SK-MEL-5 (cell line): Measurements from ENCODE around the gene APOO. TPM values are rescaled to one million over a fixed set of nuclear protein-coding genes. Genes with fewer than 3 reads are reported as not detected.

ENCODE experiments used
- DNase-seq: peaks from one replicate; pipeline ENCODE4 v3.0.0-alpha.2; 2016; ENCODE audit warnings: low read depth, low spot score
- in situ Hi-C: cut with HindIII; loops from 2 replicates; pipeline ENCODE4 v1.10.0; 2016; ENCODE audit warnings: low sequenced_read_pairs, high pct_unique_total_duplicates, low pct_unique_long_range_greater_than_20kb
- total RNA-seq: library from RNA; depleted of rRNA; stranded (reverse); fragments of >200 nt; shearing (Covaris generic); gene quantifications from 2 replicates; pipeline ENCODE4 v1.2.3, GENCODE V29; 2014

The APOO gene
- total RNA-seq, 1 experiment from 2014 or later = 38.6 TPM

DNA sequence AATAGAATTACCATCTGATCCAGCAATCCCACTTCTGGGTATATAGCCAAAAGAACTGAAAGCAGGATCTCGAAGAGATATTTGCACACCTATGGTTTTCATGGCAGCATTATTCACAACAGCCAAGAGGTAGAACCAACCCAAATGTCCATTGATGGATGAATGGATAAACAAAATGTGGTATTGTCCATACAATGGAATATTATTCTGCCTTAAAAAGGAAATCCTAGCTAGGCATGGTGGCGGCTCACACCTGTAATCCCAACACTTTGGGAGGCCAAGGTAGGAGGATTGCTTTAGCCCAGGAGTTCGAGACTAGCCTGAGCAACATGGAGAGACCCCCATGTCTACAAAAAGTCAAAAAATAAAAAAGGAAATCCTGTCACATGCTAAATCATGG lies 97.5 kb downstream of the APOO start:
- no peak for DNase-seq
- in situ Hi-C loops = no loop called here

DNA sequence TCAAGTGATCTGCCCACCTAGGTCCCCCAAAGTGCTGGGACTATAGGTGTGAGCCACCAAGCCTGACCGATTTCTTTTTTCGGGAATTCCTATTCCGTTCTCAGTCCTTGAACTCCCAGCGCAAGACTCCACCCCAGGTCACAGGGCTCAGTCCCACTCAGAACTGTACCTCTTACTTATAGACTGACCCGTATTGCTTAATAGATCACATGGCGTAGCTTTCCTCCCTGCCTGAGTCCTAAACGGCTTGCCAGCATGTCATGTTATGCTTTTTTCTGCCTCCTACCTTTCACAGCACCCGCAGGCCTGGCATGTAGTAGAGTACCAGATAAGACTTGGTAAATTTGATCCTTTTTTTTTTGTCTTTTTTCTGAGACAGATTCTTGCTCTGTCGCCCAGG lies 102.3 kb downstream of the APOO start:
- no peak for DNase-seq
- in situ Hi-C loops = no loop called here

GRCh38 chrX:23804578-23804977 lies 103.2 kb downstream of the APOO start:
- DNase-seq = no peak
- in situ Hi-C loops = no loop called here

- peak; percentile 85 for DNase-seq
- in situ Hi-C loops = no loop called here
Observed at GRCh38 chrX:23803931-23804381, 103.8 kb downstream of the APOO start.

- in situ Hi-C loops = no loop called here
- no peak for DNase-seq
Observed at GRCh38 chrX:23802431-23802830, 105.3 kb downstream of the APOO start.

DNA sequence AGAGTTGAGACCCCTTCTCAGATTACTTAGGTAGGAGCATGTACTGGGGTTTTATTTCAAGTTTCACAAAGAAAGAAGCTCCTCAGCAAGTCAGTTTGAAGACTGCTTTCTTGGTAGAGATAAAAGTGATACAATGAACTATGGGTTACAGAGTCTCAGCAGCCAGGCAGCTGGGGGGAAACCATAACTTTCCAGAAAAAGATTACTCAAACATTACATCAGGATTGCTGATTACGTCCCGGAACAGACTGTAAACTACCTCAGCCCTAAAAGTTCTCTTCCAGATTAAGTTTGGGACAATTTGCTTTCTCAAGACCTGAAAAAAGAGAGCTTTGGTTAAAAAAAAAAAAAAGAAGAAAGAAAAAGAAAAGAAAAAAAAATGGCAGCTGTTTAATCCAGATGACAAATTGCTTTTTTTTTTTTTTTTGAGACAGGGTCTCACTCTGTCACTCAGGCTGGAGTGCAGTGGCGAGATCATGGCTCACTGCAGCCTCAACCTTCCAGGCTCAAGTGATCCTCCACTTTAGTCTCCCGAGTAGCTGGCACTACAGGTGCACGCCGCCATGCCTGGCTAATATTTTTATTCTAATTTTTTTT lies 108.2 kb downstream of the APOO start:
- in situ Hi-C loops = no loop called here
- DNase-seq = no peak

DNA sequence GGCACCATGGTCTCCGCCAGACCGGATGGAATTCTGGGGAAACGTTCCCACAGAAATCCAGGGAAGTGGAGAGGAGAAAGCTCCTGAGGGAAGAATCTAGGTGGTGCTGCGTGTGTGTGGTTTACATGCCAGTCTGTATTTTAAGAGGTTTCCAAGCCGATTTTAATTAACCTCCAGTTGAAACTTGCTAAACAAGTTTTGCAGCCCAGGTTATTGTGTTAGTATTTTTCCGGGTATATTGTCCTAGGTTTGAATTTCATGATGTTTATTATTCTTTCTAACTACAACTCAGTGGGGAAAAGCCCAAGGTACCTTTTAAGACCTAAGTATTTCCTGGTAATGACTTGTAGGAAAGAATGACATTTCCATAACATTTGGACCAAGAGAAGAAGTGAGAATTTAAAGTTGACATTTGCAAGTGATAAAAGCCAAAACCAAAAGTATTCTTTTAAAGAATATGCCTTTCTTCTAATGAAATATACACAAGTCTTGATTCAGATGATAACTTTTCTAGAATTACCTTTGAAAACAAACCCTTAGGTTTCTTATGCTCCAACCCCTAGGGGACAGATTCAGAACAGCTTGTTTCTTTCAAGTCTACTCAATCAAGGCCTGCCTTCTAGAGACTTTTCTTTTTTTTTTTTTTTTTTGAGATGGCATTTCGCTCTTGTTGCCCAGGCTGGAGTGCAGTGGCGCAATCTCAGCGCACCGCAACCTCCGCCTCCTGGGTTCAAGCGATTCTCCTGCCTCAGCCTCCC lies 110.2 kb downstream of the APOO start:
- in situ Hi-C loops = no loop called here
- DNase-seq = no peak

GRCh38 chrX:23795221-23795620 lies 112.5 kb downstream of the APOO start:
- in situ Hi-C loops = no loop called here
- DNase-seq = no peak

DNA sequence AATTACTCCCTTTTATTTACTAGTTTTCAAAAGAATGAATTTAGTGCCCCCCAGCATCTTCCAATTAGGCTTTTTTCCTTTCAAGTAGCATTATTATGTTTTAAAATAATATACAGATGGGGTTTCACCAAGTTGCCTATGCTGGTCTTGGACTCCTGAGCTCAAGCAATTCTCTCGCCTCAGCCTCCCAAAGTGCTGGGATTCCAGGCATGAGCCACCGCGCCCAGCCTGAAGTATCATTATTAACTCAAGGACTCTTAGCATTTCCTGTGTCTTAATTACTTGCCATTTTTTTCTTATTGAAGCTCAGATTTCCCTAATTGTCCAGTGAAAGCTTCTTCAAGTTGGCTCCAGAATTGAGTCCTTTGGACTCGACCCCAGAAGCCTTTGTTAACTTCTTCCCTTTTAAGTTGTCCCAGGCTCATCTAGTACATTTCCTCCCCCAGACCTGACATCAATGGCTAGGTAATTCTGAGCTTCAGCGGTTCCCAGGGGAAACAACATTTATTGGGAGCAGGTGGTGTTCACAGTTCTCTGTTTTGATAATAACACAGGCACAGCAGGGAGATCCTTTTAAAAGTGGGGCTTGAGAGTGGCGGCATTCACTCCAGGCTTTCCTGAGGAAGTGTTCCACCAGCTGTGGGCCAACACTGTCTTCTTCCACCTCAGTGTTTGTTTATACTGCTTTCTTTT lies 114.7 kb downstream of the APOO start:
- in situ Hi-C loops = no loop called here

DNA sequence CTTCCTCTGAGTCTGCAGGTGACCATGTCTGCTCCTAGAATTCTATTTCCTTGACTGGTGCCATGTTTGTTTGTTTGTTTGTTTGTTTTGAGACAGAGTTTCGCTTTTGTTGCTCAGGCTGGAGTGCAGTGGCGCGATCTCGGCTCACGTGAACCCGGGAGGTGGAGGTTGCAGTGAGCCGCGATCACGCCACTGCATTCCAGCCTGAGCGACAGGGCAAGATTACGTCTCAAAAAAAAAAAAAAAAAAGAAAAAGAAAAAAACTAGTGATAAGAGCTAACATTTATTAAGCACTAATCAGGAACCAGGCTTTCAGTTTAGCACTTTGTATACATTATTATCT lies 117.6 kb downstream of the APOO start:
- DNase-seq = no peak
- in situ Hi-C loops = no loop called here

More for the DNA sequence above, 114.7 kb downstream of the APOO start:
- DNase-seq = no peak

GRCh38 chrX:23789386-23790154 lies 118.2 kb downstream of the APOO start:
- in situ Hi-C loops = no loop called here
- DNase-seq = no peak

- DNase-seq = peak; percentile 40
- in situ Hi-C loops = no loop called here
Observed at GRCh38 chrX:23788946-23789345, 118.8 kb downstream of the APOO start.

DNA sequence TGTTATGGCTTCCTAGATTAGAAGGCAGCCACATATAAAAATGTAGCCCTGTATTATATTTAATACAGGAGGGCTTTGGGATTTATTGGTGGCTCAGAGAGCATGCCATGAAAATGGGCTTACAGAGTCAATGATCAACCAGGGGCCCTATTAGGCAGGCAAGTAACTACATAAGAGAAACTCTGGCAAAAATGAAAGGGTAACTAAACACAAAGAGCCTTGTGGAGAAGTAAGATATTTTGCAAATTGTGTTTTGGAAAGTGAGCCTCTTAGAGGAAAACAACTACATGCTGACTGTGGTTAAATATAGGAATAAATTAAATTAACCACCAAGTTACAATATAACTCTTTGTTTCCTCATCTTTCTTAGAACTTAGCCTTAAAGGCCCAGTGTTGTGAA lies 119.2 kb downstream of the APOO start:
- in situ Hi-C loops = no loop called here
- DNase-seq = peak; percentile 63

DNA sequence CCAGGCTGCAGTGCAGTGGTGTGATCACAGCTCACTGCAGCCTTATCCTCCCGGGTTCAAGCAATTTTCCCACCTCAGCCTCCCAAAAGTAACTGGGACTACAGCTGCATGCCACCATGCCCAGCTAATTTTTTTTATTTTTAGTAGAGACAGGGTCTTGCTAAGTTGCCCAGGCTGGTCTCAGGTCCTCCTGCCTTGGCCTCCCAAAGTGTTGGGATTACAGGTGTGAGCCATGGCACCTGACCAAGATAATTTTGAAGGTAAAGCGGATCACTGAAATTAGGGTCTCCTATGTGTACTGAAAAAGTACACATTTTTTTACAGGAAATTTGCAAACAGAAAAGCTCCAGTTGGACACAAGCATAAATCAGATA lies 120.0 kb downstream of the APOO start:
- in situ Hi-C loops = no loop called here
- DNase-seq = peak; percentile 26

DNA sequence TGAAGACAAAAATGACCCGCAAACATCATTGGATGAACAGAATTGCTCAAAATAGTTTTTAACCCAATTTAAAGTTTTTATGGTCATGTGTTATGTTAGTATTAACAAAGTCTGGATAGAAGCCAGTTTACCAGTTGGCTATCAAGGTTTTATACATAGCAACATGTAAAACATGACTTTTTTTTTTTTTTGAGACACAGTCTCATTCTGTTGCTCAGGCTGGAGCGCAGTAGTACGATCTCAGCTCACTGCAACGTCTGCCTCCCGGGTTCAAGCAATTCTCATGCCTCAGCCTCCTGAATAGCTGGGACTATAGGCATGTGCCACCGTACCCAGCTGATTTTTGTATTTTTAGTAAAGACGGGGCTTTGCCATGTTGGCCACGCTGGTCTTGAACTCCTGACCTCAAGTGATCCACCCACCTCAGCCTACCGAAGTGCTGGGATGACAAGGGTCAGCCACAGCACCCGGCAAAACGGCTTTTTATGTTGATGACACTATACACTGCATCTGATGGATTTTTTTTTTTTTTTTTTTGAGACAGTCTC lies 121.4 kb downstream of the APOO start:
- DNase-seq = peak; percentile 22
- in situ Hi-C loops = no loop called here

GRCh38 chrX:23785580-23785979 lies 122.2 kb downstream of the APOO start:
- in situ Hi-C loops = no loop called here
- DNase-seq = peak; percentile 51

DNA sequence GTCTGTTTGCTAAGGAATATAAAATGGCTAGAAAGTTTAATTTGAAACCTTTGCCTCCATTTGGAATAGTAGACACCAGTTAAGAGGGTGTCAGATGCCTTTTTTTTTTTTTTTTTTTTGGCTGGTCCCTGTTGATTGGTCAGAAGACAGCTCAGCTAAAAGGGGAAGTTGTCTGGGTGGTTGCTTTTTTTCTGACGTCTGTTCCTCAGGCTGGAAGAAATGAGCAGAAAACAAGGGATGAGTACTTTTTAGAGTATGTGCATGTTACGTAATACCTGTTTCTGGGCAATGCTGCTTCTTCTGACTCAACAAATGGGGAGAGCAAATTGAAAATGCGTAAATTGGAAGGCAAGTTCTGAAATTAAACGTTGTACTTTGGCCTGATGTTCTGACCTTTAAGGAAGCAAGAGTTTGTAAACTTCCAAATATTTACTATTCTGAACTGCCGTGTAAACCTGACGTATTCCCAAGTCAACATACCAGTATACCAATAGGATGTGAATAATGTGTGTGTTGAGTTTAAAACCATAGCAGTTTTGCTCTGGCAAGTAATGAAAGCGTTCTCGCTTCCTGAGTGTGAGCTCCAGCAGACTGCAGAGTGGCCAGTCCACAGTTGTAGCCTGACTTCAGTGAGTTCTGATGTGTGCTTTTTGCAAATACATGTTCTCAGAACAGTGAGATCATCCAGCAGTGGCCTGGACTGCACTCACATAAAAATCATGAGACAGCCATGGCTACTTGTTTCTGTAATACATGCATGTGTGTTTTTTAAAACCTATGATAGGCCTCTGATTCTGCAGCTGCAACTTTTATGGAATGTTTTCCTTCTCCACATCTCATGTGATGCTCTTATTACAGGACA lies 123.0 kb downstream of the APOO start:
- DNase-seq = peak; percentile 56
- in situ Hi-C loops = no loop called here
